Prostate gland (tissue), 2 donors: ENCODE measurements around the gene R3HCC1L. TPM values are rescaled to one million over a fixed set of nuclear protein-coding genes. Genes with fewer than 3 reads are reported as not detected.
"Not testable (repeated sequence)": the region's sequence is repeated elsewhere in the genome, so short reads cannot be mapped to it uniquely, and the experiment has no call there.

Source experiments
- DNase-seq: peaks from one replicate; pipeline ENCODE4 v3.0.0-alpha.2; 2019; ENCODE audit warnings: low spot score
- H3K27ac ChIP-seq, 2 donors: fragments of 200-600 bp; sonication (generic); 2 replicates each; pipeline ENCODE4 v1.5.1; 2017 to 2019
- H3K27me3 ChIP-seq: fragments of 200-600 bp; sonication (generic); replicated peaks from 2 replicates; pipeline ENCODE4 v1.5.1; 2019; ENCODE audit not compliant: insufficient read depth
- H3K36me3 ChIP-seq, 2 donors: fragments of 200-600 bp; sonication (generic); 1 replicate in 1 of 2; 2 replicates in 1 of 2; pipeline versions ENCODE4 v1.5.1 to v1.8.1; 2017 to 2019
- H3K4me1 ChIP-seq: fragments of 200-600 bp; sonication (generic); replicated peaks from 2 replicates; pipeline ENCODE4 v1.5.1; 2019
- H3K4me3 ChIP-seq, 2 donors: fragments of 200-600 bp; sonication (generic); 2 replicates each; pipeline ENCODE4 v1.5.1; 2017 to 2019
- H3K9me3 ChIP-seq: fragments of 200-600 bp; sonication (generic); 2 replicates; pipeline ENCODE4 v1.5.1; 2017
- POLR2A ChIP-seq: fragments of 450-650 bp; IDR thresholded peaks from one replicate; pipeline ENCODE4 v1.6.1; 2016; ENCODE audit warnings: antibody characterized with exemption, mild to moderate bottlenecking
- POLR2AphosphoS5 ChIP-seq: sonication (generic); formaldehyde crosslinking; IDR thresholded peaks from one replicate; pipeline ENCODE4 v1.6.1; 2017; ENCODE audit warnings: antibody characterized with exemption
- WGBS: methylation state at CpG from one replicate; pipeline ENCODE4 v1.1.5; 2018; 5-methylcytosine and 5-hydroxymethylcytosine counted together
- intact Hi-C: fragments of 100-400 bp; cut with DNase I; formaldehyde crosslinking; loops from one replicate; pipeline ENCODE4 v1.14.2; 2022
- total RNA-seq, 2 donors: library from RNA; depleted of rRNA; stranded (reverse); fragments of >200 nt; gene quantifications; one replicate each; pipeline ENCODE4 v1.1.0, GENCODE V29; 2016
- TF ChIP-seq, protein P1 (sequence below), 4 experiments: fragments of 200-600 bp in 2 of 4; fragments of 450-650 bp in 2 of 4; sonication (generic) in 2 of 4; IDR thresholded peaks; 1 replicate in 3 of 4; 2 replicates in 1 of 4; pipeline ENCODE4 v1.5.1; 2016 to 2019; ENCODE audit warnings: antibody characterized with exemption in 4 of 4, mild to moderate bottlenecking in 2 of 4, moderate library complexity in 2 of 4

R3HCC1L gene
- total RNA-seq, 2 donors from 2014 or later, result 14.2 to 26.0 TPM

DNA sequence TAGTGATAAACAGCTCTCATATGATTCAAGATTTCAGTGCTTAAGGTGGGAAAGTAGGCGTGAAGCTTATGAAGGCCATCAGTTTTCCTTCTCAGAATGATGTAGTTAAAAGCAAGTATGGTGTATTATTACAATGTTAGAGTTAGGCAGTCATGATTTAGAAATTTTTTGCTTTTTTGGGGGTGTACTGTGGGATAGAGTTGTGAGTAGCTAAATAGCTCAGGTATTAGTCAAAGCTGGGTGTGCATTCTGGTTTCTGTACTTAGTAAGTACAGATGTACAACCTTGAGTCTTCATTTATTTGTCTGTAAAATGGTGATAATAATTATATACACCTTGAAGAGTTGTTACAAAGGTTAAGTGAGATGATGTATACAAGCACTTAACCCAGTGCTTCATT is 52.2 kb downstream of the R3HCC1L start:
- H3K27me3 ChIP-seq, result no peaks in the 10 kb centered on the region
- H3K9me3 ChIP-seq, result no peaks in the 10 kb centered on the region
- TF ChIP-seq POLR2A, result no peak
- no peak for TF ChIP-seq POLR2AphosphoS5
- TF ChIP-seq, protein P1, sequence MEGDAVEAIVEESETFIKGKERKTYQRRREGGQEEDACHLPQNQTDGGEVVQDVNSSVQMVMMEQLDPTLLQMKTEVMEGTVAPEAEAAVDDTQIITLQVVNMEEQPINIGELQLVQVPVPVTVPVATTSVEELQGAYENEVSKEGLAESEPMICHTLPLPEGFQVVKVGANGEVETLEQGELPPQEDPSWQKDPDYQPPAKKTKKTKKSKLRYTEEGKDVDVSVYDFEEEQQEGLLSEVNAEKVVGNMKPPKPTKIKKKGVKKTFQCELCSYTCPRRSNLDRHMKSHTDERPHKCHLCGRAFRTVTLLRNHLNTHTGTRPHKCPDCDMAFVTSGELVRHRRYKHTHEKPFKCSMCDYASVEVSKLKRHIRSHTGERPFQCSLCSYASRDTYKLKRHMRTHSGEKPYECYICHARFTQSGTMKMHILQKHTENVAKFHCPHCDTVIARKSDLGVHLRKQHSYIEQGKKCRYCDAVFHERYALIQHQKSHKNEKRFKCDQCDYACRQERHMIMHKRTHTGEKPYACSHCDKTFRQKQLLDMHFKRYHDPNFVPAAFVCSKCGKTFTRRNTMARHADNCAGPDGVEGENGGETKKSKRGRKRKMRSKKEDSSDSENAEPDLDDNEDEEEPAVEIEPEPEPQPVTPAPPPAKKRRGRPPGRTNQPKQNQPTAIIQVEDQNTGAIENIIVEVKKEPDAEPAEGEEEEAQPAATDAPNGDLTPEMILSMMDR (IDR thresholded peaks at IDR 0.05), result no peak
- H3K4me1 ChIP-seq, result no peaks in the 10 kb centered on the region
- intact Hi-C loops, result no loop called here
- no peak for DNase-seq
- no peak overlapping the region for H3K4me3 ChIP-seq
- no peaks in the 10 kb centered on the region for H3K36me3 ChIP-seq
- WGBS, result 98% methylated on average over 1 of the region's 1 CpG
- no peak overlapping the region for H3K27ac ChIP-seq

DNA sequence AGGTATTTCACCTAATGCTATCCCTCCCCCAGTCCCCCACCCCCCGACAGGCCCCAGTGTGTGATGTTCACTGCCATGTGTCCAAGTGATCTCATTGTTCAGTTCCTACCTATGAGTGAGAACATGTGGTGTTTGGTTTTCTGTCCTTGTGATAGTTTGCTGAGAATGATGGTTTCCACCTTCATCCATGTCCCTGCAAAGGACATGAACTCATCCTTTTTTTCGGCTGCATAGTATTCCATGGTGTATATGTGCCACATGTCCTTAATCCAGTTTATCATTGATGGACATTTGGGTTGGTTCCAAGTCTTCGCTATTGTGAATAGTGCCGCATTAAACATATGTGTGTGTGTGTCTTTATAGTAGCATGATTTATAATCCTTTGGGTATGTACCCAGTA is 56.3 kb downstream of the R3HCC1L start:
- H3K4me1 ChIP-seq, DNase-seq, intact Hi-C loops, H3K9me3 ChIP-seq, H3K36me3 ChIP-seq, H3K27me3 ChIP-seq, H3K4me3 ChIP-seq, H3K27ac ChIP-seq: not testable (repeated sequence)
- 99% methylated on average over 4 of the region's 4 CpGs for WGBS

DNA sequence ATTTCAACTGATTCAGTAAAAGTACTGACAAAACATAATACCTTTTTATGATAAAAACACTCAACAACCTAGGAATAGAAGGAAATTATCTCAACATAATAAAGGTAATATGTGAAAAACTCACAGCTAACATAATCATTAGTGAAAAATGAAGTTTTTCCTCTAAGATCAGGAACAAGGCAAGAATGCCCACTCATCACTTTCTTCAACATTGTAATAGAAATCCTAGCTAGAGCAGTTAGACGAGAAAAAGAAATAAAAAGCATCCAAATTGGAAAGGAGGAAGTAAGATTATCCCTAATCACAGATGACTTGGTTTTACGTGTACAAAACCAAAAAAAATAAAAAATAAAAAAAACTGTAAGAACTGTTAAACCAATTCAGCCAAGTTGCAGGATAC is 58.6 kb downstream of the R3HCC1L start:
- no peak overlapping the region for H3K27ac ChIP-seq
- no peaks in the 10 kb centered on the region for H3K27me3 ChIP-seq
- no peaks in the 10 kb centered on the region for H3K9me3 ChIP-seq
- intact Hi-C loops, result no loop called here
- no peaks in the 10 kb centered on the region for H3K4me1 ChIP-seq
- no peak for DNase-seq
- H3K4me3 ChIP-seq, result no peak overlapping the region
- no peak for TF ChIP-seq POLR2AphosphoS5
- TF ChIP-seq POLR2A, result no peak
- TF ChIP-seq, protein P1 (IDR thresholded peaks at IDR 0.05), result no peak
- 97% methylated on average over 2 of the region's 2 CpGs for WGBS
- H3K36me3 ChIP-seq, result no peaks in the 10 kb centered on the region

DNA sequence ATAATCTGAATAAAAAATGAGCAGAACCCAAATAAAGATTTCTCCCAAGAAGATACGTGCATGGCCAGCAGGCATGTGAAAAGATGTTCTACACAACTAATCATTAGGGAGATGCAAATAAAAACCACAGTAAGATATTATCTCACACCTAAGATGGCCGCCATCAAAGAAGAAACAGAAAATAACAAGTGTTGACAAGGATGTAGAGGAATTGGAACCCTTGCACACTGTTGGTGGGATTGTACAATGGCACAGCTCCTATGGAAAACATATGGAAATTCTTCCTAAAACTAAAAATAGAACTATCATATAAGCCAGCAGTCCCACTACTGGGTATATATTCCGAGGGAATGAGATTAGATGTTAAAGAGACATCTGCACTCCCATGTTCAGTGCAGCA is 60.2 kb downstream of the R3HCC1L start:
- no peaks in the 10 kb centered on the region for H3K9me3 ChIP-seq
- intact Hi-C loops, result no loop called here
- 88% methylated on average over 3 of the region's 3 CpGs for WGBS

DNA sequence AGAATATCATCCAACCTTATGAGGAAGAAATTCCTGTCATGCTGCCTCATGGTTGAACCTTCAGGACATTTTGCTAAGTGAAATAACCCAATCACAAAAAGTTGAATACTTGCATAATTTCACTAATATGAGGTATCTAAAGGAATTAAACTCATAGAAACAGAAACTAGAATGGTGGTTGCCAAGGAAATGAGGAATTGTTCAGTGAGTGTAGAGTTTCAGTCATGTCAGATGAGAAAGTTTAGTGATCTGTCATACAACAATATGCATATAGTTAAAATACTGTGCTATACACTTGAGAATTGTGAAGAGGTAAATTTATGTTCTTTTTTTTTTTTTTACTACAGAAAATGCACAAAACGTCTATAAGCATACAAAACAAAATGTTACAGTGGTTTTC is 60.7 kb downstream of the R3HCC1L start:
- no peak overlapping the region for H3K27ac ChIP-seq
- no peaks in the 10 kb centered on the region for H3K9me3 ChIP-seq
- DNase-seq, result no peak
- H3K4me1 ChIP-seq, result no peaks in the 10 kb centered on the region
- TF ChIP-seq, protein P1 (IDR thresholded peaks at IDR 0.05), result no peak
- H3K27me3 ChIP-seq, result no peaks in the 10 kb centered on the region
- no peaks in the 10 kb centered on the region for H3K36me3 ChIP-seq
- H3K4me3 ChIP-seq, result no peak overlapping the region
- intact Hi-C loops, result no loop called here
- 40% methylated on average over 1 of the region's 1 CpG for WGBS

More for the DNA sequence above, 60.2 kb downstream of the R3HCC1L start:
- no peaks in the 10 kb centered on the region for H3K36me3 ChIP-seq
- no peak for DNase-seq
- no peak for TF ChIP-seq POLR2AphosphoS5
- TF ChIP-seq, protein P1 (IDR thresholded peaks at IDR 0.05), result no peak
- TF ChIP-seq POLR2A, result no peak
- no peaks in the 10 kb centered on the region for H3K27me3 ChIP-seq
- H3K4me3 ChIP-seq, result no peak overlapping the region
- no peaks in the 10 kb centered on the region for H3K4me1 ChIP-seq
- no peak overlapping the region for H3K27ac ChIP-seq
